Stimulated activated CD4-positive, alpha-beta T cell treated with anti-CD3 and anti-CD28 coated beads, TNF-alpha, amount 100 ng/mL, for 48 hours (primary cell): Measurements from ENCODE around the gene LVRN.
"Not testable (repeated sequence)": the region's sequence is repeated elsewhere in the genome, so short reads cannot be mapped to it uniquely, and the experiment has no call there.

ENCODE experiments used
- DNase-seq, 3 donors: peaks; one replicate each; pipeline ENCODE4 v3.0.0-alpha.2; 2020; ENCODE audit warnings: low read depth in 3 of 3

LVRN gene, protein sequence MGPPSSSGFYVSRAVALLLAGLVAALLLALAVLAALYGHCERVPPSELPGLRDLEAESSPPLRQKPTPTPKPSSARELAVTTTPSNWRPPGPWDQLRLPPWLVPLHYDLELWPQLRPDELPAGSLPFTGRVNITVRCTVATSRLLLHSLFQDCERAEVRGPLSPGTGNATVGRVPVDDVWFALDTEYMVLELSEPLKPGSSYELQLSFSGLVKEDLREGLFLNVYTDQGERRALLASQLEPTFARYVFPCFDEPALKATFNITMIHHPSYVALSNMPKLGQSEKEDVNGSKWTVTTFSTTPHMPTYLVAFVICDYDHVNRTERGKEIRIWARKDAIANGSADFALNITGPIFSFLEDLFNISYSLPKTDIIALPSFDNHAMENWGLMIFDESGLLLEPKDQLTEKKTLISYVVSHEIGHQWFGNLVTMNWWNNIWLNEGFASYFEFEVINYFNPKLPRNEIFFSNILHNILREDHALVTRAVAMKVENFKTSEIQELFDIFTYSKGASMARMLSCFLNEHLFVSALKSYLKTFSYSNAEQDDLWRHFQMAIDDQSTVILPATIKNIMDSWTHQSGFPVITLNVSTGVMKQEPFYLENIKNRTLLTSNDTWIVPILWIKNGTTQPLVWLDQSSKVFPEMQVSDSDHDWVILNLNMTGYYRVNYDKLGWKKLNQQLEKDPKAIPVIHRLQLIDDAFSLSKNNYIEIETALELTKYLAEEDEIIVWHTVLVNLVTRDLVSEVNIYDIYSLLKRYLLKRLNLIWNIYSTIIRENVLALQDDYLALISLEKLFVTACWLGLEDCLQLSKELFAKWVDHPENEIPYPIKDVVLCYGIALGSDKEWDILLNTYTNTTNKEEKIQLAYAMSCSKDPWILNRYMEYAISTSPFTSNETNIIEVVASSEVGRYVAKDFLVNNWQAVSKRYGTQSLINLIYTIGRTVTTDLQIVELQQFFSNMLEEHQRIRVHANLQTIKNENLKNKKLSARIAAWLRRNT

DNA sequence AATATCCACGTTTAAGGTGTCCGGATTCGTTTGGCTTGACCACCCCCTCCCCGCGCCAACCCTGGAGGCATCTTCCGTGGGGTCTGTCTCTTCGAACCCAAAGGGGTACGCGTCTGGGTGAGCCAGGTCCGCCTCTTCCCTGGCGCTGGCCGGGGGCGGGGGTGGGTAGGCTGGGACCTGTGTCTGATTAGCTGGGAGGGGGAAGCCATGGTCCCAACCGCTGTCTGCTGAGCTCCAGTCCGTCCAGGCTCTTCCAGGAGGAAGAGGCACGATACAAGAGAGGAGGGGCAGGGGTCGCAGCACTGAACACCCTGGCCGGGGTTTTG is at the start of gene LVRN:
LVRN (plus strand) TSS at position 237 of the 326 bp plus-strand sequence. CDS start 143 bp downstream, outside the sequence.
- DNase-seq, result no peak

GRCh38 chr5:115913623-115914400 is 48.5 kb upstream of the LVRN start:
- DNase-seq, result not testable (repeated sequence)

- no peak for DNase-seq
These were observed 42.0 kb upstream of the LVRN start for GRCh38 chr5:115920171-115920725.

DNA sequence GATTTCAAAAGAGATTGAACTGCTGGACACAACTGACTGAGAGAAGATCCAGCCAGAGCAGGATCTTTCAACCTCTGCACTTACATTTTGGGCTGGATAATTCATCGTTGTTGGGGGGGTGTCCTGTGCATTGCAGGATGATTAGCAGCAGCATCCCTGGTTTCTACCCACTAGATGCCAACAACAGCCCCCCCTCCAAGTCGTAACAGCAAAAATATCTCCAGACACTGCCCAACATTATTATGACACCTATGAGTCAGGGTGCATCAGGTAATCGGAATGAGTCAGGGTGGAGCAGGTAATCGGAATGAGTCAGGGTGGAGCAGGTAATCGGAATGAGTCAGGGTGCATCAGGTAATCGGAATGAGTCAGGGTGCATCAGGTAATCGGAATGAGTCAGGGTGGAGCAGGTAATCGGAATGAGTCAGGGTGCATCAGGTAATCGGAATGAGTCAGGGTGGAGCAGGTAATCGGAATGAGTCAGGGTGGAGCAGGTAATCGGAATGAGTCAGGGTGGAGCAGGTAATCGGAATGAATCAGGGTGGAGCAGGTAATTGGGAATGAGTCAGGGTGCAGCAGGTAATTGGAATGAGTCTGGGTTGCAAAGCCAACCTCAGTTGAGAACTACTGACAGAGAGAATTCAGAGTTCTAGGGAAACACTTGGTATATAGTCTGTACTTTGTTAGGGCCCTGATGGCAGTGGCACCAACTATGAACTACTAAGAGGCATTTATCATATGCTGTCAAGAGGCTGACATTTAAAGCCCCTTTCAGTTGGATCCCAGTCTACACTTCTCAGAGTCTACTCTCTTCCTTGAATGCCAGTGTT is 33.5 kb upstream of the LVRN start:
- DNase-seq, result not testable (repeated sequence)

GRCh38 chr5:115930171-115930570 is 32.1 kb upstream of the LVRN start:
- DNase-seq, result not testable (repeated sequence)

DNA sequence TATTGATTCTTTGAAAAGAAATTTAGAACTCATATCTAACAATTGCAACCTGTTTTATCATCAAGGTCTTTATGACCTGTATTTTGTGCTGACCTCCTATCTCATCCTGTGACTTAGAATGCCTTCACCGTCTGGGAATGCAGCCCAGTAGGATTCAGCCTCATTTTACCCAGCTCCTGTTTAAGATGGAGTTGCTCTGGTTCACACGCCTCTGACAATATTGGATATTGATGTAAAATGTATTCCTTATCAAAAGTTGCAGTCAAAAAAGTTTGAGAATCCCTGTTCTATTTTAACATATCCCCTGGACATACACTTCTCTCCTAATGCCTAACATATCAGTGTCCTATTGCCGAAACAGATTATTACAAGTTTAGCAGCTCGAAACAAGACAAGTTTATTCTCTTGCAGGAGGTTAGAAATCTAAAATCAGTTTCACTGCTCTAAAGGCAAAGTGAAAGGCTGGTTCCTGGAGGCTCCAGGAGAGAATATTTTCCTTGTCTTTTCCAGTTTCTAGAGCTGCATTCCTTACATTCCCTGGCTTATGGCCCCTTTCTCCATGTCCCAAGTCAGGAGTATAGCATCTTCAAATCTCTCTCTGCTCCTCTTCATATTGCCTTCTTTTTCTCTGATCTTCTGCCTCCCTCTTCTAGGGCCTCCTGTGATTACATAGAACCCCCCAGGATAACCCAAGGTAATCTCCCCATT is 31.5 kb upstream of the LVRN start:
- no peak for DNase-seq

DNA sequence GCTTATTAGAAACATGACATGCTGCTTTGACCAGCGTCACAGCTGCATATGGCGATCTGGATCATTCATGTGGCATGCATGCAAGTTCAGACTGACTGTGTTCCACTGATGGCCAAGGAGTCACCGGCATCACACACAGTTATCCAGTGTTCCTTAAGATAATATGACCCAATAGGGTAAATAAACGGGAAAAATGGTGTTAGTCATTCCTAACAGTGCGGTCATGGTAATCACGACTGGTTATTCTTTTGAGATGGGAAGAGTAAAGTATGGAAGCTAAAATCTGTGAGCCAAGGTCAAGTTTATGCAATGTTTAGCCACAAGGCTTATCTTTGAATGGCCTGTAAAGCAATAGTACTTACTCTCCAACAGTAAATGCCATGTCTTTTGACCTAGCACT is 29.3 kb upstream of the LVRN start:
- DNase-seq, result no peak

- no peak for DNase-seq
These were observed 27.8 kb upstream of the LVRN start for GRCh38 chr5:115934388-115934974.

DNA sequence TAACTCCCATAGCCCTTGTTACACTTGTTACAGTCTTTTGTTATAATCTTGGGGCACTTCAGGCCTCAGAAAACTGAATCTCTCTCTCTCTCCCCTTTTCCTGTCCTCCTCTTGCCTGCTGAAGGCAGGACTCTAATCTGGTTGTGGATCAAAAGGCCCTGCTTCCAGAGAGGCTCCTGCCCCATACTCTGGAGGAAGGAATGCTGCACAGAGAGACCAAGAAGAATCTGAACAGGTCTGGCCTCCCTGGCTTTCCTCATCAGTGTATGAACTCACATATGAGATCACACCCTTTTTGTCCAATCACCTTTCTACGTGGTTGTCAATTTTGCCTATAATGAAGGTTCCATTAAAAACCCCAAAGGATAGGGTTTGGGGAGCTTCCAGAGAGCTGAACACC is 26.2 kb upstream of the LVRN start:
- no peak for DNase-seq

DNA sequence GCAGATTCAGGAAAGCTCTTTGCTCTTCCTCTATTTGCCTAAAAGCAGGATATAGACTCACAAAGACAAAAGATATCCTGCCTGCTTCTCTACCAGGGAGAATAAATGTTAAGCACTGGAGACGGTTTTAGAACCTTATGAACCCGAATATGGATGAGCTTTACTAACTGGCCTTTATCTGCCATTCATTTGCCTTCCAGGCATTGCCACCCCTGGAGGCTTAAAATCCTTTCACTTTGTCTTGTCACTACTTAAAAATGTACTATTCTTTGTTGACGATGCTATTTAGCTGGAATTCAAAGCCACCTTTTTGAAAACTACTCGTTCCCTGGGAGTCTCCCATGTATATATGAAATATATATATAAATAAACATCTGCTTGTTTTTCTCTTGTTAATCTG is 23.2 kb upstream of the LVRN start:
- DNase-seq, result no peak

- DNase-seq, result no peak
These were observed 22.0 kb upstream of the LVRN start for GRCh38 chr5:115940080-115940810.

DNA sequence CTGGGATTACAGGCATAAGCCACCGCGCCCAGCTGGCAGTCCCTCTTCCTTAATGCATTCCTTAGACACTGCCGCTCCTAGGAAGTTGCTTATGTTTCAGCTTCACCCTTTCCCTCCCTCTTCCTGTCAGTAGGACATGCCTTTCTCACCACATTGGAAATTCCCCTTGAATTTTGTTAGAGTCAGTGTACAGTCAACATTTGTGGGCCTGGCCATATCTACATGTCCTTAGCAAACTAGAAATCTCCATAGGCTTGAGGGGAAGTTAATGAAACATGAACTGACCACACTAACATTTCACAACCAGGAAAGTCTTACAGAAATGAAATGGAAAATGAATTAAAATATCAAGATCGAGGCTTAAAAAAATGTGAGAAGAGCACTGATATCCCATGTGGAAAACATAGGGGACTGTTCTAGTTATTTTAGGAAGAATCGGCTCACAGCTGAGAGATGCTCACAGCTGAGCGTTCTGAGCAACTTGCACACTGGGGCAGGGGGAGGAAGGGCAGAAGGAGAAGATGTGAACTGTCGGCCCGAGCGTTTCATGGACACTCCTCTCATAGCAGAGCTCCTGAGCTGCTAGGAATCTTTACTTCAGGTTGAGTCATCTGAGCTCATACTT is 21.1 kb upstream of the LVRN start:
- no peak for DNase-seq

DNA sequence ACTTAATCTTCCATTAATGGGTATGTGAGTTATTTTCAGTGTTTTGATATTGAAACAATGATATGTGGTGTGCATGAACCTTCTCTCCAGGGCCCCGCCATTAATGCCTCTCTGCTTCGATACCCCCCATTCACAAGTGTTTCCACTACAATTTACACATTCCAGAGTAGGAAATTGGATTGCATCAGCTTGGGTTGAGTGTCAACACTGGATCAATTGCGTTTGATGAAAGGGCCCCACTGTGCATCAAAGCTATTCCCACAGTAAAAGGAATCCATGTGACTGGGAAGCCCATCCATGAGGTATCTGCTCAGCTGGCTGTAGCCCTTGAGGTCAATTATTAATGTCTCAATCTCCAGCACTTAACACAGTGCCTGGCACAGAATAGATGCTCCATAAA is 17.8 kb upstream of the LVRN start:
- no peak for DNase-seq

DNA sequence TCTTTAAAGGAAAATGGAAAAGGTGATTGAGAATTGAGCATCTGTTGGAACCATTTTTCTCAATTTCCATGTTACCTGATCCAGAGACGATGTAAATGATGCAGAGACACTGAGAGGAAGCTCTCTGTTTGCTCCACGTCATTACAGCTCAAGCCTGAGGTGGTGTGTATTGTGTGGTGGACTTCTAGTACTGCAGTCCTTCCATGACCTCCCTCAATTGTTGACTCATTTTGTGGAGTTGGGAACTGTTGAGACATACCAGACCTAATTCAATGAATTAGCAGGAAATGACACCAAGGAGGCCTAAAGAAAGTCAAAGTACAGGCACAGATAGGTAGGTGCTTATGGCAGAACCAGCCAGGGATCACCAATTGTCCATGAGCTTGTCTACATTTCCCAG is 15.6 kb upstream of the LVRN start:
- no peak for DNase-seq

DNA sequence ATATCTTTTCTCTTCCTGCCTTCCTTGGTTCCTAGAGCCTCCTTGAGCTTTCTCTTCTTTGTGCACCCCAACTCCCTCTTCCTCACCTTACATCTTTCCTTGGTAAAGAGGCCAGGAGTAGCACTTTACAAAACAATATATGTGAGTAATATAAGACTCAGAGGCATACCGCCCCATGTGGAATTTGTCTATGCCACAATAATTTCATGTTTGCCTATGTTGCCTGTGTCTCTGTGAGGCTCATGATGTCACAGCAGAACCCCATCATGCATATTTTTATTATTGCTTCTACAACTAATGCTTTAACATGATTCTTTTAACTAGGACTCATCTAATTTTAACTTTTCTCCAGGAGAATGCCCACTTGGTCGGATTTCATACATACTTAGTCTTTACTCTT is 15.0 kb upstream of the LVRN start:
- no peak for DNase-seq

- DNase-seq, result no peak
These were observed 14.2 kb upstream of the LVRN start for GRCh38 chr5:115948091-115948534.

GRCh38 chr5:115949096-115949495 is 13.2 kb upstream of the LVRN start:
- DNase-seq, result no peak

DNA sequence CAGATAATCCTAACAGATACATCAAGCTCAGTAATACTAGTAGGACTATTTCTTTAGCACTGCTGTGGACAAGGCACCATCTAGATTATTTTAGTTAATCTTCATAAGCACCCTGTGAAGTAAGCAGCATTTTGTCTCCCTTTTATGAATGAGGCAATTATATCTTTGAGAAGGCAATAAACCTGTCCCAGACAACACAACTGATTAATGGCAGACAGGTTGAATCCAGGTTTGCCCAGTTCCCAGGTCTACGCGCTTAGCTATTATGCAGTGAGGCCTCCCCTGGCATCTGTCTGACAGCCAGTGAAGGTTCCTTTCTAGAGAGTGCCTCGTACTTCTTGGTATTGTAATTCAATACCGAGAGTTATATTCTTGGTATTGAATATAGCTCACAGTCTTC is 9.7 kb upstream of the LVRN start:
- DNase-seq, result no peak

DNA sequence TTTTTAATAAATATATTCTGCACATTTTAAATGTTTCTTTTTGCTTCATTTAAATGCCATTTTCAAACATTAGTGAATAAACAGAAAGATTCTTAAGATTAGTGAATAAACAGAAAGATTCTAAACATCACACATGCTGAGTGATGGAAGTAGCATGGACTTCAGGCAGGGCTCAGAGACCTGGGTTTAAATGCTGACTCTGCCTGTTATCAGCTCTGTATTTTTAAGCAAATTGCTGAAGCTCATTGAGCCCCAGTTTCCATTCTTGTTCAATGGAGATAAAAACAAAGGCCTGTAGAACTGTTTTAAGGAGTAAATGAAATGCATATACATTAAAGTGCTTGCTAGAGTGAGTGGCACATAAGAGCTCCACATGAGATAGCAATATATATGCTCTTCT is 8.1 kb upstream of the LVRN start:
- DNase-seq, result no peak
